GM21360 (cell line): ENCODE results near the gene INPP4A.
"Not testable (repeated sequence)": the region's sequence is repeated elsewhere in the genome, so short reads cannot be mapped to it uniquely, and the experiment has no call there.

Source experiments
- ATAC-seq: cut with Tn5 transposase; IDR thresholded peaks from one replicate; pipeline ENCODE4 v1.9.1; 2021; ENCODE audit warnings: mild to moderate bottlenecking, moderate library complexity; ENCODE audit not compliant: unreplicated experiment

Gene INPP4A

GRCh38 chr2:98444436-98445176 is at the start of gene INPP4A:
INPP4A (plus strand) TSS chr2:98444858; CDS start chr2:98520049, 75,191 bp downstream.
- ATAC-seq = peak; percentile 82

GRCh38 chr2:98395977-98396376 is 48.7 kb upstream of the INPP4A start:
- no peak for ATAC-seq

- ATAC-seq = no peak
These were observed 47.8 kb upstream of the INPP4A start for GRCh38 chr2:98396745-98397355.

GRCh38 chr2:98399140-98399539 is 45.5 kb upstream of the INPP4A start:
- no peak for ATAC-seq

- no peak for ATAC-seq
These were observed 40.8 kb upstream of the INPP4A start for GRCh38 chr2:98403878-98404277.

- ATAC-seq = no peak
These were observed 40.0 kb upstream of the INPP4A start for GRCh38 chr2:98404556-98405250.

- no peak for ATAC-seq
These were observed 39.4 kb upstream of the INPP4A start for GRCh38 chr2:98405301-98405700.

- ATAC-seq = no peak
These were observed 36.5 kb upstream of the INPP4A start for GRCh38 chr2:98408155-98408554.

- ATAC-seq = no peak
These were observed 31.8 kb upstream of the INPP4A start for GRCh38 chr2:98412751-98413458.

GRCh38 chr2:98414246-98414645 is 30.4 kb upstream of the INPP4A start:
- not testable (repeated sequence) for ATAC-seq

GRCh38 chr2:98415719-98416248 is 28.9 kb upstream of the INPP4A start:
- ATAC-seq = not testable (repeated sequence)

GRCh38 chr2:98416383-98417159 is 28.1 kb upstream of the INPP4A start:
- ATAC-seq = no peak

GRCh38 chr2:98419544-98419943 is 25.1 kb upstream of the INPP4A start:
- no peak for ATAC-seq

GRCh38 chr2:98419977-98420725 is 24.5 kb upstream of the INPP4A start:
- no peak for ATAC-seq

GRCh38 chr2:98422449-98422848 is 22.2 kb upstream of the INPP4A start:
- no peak for ATAC-seq

- no peak for ATAC-seq
These were observed 17.9 kb upstream of the INPP4A start for GRCh38 chr2:98426771-98427170.

GRCh38 chr2:98432145-98432544 is 12.5 kb upstream of the INPP4A start:
- no peak for ATAC-seq

- ATAC-seq = no peak
These were observed 11.2 kb upstream of the INPP4A start for GRCh38 chr2:98433363-98433964.

GRCh38 chr2:98434492-98434891 is 10.2 kb upstream of the INPP4A start:
- no peak for ATAC-seq
